Epithelial cell of esophagus (primary cell): ENCODE measurements around the gene GJC2.

ENCODE experiments used
- DNase-seq: peaks from one replicate; pipeline ENCODE4 v3.0.0; 2010; ENCODE audit warnings: low read depth
- H3K4me3 ChIP-seq: 2 replicates; pipeline ENCODE4 v1.5.1; 2011; ENCODE audit warnings: mild to moderate bottlenecking, low read length, control low read depth
- CTCF ChIP-seq: IDR thresholded peaks from 2 replicates; pipeline ENCODE4 v1.5.1; 2011; ENCODE audit warnings: low read depth, mild to moderate bottlenecking, low read length, control low read depth, inconsistent platforms; ENCODE audit not compliant: insufficient read depth; ENCODE audit errors: missing control alignments

The GJC2 gene

GRCh38 chr1:228208831-228209551, 59.3 kb downstream of the GJC2 start:
- DNase-seq: no peak
- TF ChIP-seq CTCF: no peak
- no peak overlapping the region for H3K4me3 ChIP-seq
